ENCODE results near the gene VSTM2B. TPM values are rescaled to one million over a fixed set of nuclear protein-coding genes. Genes with fewer than 3 reads are reported as not detected.

The VSTM2B gene
- total RNA-seq, 1 experiment from 2014 or later, result not detected

DNA sequence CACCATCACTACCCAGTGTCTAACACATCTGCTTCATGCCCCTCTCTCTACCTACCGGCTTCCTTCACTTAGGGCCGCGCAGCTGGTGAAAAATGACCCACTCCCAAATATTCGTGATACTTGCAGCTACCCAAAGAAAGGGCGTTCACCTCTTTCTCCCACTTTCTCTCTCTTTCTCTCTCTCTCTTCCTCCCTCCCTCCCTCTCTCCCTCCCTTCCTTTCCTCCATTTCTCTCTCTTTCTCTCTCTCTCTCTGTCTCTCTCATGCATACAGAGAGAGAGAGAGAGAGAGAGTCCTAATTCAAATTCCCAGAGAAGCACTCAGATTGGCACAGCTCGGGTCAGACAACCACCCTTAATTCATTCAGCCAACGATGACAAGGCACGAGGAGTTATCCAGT lies 52.6 kb downstream of the VSTM2B start:
- H3K9me3 ChIP-seq (replicated peaks), result 0 out of 2 replicates have a peak, but pooled peaks cover 2% of the 10 kb centered on the region
- peaks cover 16% of the 10 kb centered on the region; the same call in 1 of the 2 replicates for H3K4me1 ChIP-seq
- no peak for DNase-seq
- H3K4me3 ChIP-seq, result no peak overlapping the region
- peaks cover 31% of the 10 kb centered on the region for H3K27me3 ChIP-seq
- H3K27ac ChIP-seq, result no peak overlapping the region
- H3K36me3 ChIP-seq, result no peaks in the 10 kb centered on the region

DNA sequence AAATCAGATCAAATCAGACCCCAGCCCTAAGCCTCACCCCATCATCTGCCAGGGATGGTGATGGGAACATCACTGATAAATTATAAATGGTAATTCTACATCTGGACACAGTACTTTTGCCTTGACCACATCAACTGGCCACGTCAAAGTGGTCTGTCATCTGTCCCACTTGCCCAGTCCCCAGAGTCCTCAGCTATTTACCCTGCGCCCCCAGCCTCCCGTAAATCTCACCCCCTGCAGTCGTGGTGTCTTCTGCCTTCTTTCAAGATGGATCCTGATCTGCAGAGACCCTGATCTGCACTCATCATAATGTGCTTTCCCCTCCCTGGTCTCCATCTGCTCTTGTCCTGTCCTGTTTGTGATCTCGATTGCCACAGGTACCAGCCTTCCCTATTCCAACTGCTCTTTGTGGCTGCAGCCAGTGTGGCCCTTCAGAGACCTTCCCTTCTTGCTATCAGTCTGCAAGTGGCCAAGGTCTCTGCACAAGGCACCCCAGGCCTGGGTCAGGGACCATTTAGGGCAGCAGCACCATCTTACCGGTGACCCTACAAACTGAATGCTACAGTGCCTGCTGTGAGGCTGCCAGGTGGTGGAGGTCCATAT lies 53.6 kb downstream of the VSTM2B start:
- Histone ChIP-seq H3K4me3 (no peak overlapping the region), H3K9me3 (replicated peaks) (0 out of 2 replicates have a peak, but pooled peaks cover 2% of the 10 kb centered on the region), H3K27me3 (peaks cover 21% of the 10 kb centered on the region), H3K4me1 (peaks cover 20% of the 10 kb centered on the region; the same call in 1 of the 2 replicates), H3K36me3 (no peaks in the 10 kb centered on the region), H3K27ac (no peak overlapping the region)
- DNase-seq, result no peak

DNA sequence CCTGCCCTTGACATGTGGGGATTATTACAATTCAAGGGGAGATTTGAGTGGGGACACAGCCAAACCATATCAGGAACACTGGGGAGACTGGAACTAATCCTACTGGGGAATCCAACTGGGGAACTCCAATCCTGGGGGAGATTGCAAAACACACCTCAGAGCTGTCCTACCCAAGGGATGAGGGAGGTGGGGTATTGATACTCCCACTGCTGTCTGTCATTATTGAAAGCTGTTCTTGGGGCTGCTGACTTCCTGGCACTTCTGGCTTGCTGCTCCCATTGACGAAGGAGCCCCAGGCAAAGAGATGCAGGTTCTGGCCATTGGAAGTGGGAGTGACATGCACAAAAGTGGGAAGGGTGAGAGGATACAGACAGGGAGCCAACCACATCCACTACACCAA lies 55.6 kb downstream of the VSTM2B start:
- H3K4me3 ChIP-seq, result no peak overlapping the region
- 0 out of 2 replicates have a peak, but pooled peaks cover 2% of the 10 kb centered on the region for H3K9me3 ChIP-seq (replicated peaks)
- no peak overlapping the region for H3K27ac ChIP-seq
- H3K36me3 ChIP-seq, result no peaks in the 10 kb centered on the region
- peaks cover 15% of the 10 kb centered on the region for H3K27me3 ChIP-seq
- DNase-seq, result no peak
- H3K4me1 ChIP-seq, result peaks cover 16% of the 10 kb centered on the region; the same call in 1 of the 2 replicates

DNA sequence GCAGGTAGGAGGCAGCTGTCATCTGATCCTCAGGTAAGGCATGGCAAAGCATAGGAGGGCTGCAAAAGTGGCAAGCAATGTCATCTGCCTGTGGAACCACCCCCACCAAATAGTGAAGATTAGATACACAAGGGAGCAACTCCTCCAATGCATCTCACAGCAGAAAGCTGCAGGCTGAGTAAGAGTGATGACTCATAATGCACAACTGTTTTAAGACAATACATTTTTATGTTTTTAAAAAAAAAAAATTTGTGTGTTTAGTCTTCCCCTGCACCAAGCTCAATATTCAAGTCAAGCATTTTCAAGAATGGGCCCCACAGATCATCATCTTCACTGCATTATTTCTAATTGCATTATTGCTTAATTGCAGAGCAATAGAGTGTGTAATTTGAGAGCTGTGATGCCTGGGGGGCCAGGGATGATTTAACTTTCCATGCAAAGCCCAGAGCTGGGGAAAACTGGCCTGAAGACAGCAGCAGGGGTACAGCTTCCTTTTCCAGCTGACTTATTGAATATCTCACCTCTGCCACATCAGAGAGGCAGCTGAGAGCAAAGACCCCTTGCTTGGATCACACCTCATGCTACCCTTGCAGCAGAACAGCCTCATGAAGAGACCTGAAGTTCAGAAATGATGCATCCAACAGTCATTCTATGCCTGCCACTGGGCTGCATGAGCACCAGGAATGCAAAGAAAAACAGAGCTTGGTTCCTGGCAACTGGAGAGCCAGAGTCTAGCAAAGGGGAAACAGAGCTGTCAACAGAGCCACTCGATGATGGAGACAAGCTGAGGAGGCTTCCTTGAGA lies 57.6 kb downstream of the VSTM2B start:
- Histone ChIP-seq H3K9me3 (replicated peaks) (0 out of 2 replicates have a peak, but pooled peaks cover 5% of the 10 kb centered on the region), H3K36me3 (no peaks in the 10 kb centered on the region), H3K4me3 (no peak overlapping the region), H3K27ac (no peak overlapping the region), H3K27me3 (peaks cover under 1% of the 10 kb centered on the region; the same call in 1 of the 2 replicates), H3K4me1 (peaks cover 7% of the 10 kb centered on the region; the same call in 1 of the 2 replicates)
- DNase-seq, result no peak

DNA sequence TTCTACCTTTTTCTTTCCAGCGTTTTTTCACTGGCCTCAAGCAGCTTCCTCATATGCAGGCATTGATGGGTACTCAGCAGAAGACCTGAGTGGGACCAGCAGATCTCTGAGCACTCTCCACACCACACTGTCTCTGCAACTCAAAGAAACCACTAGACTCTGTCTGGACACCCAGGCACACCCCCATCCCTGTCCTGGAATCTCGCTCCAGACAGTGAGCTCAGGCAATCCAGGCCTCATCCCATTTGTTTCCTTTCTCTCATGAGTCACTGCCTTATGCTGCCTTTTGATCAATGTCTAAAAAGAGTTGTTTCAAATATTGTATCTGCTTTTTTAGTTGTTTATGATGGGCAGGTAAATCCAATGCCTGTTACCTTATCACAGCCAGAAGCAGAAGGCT lies 60.6 kb downstream of the VSTM2B start:
- Histone ChIP-seq H3K27ac (no peak overlapping the region), H3K36me3 (no peaks in the 10 kb centered on the region), H3K4me3 (no peak overlapping the region), H3K27me3 (no peaks in the 10 kb centered on the region), H3K4me1 (peaks cover 7% of the 10 kb centered on the region; the same call in 1 of the 2 replicates), H3K9me3 (replicated peaks) (0 out of 2 replicates have a peak, but pooled peaks cover 3% of the 10 kb centered on the region)
- no peak for DNase-seq

DNA sequence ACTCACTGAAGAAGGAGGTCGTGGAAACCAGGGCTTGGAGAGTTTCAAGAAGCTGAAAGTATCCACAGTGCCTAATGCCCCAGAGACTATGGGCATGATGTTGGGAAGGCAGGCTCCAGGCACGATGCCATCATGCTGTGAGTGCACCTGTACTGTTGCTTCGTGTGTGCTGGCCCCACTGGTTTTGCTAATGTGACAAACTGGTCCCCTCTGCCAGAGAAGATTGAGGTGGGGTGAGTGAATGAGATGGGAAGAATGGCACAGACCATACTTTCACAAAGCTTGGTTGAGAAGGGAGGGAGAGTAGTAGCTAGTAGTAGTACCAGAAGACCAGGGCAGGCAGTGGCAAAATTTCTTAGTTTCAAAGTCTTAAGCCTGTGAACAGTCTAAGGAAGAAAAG lies 61.3 kb downstream of the VSTM2B start:
- no peaks in the 10 kb centered on the region for H3K36me3 ChIP-seq
- no peak for DNase-seq
- no peaks in the 10 kb centered on the region for H3K27me3 ChIP-seq
- no peak overlapping the region for H3K27ac ChIP-seq
- 0 out of 2 replicates have a peak, but pooled peaks cover 3% of the 10 kb centered on the region for H3K9me3 ChIP-seq (replicated peaks)
- peaks cover 7% of the 10 kb centered on the region; the same call in 1 of the 2 replicates for H3K4me1 ChIP-seq
- no peak overlapping the region for H3K4me3 ChIP-seq

DNA sequence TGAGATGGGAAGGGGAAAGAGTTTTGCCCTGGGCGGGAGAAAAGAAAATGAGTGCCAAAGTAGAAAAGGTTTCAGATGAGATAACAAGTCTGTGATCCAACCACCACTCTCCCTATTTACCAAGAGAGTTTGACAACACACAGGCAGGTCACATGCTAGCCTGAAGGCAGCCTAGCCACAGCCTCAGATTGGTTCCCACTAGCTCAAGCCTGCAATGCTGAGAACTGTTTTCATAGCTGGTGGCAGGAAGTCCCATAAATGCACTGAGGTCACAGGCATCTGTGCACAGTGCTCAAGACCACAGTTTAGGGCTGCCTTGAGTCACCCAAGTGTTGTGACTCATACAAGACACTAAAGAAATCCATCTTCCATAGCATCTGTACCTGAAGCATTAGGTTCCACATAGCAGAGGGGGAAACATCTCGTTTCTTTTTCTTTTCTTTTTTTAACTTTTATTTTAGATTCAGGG lies 61.8 kb downstream of the VSTM2B start:
- H3K4me3 ChIP-seq, result no peak overlapping the region
- H3K9me3 ChIP-seq (replicated peaks), result 0 out of 2 replicates have a peak, but pooled peaks cover 3% of the 10 kb centered on the region
- H3K27ac ChIP-seq, result no peak overlapping the region
- H3K36me3 ChIP-seq, result no peaks in the 10 kb centered on the region
- no peak for DNase-seq
- peaks cover 7% of the 10 kb centered on the region; the same call in 1 of the 2 replicates for H3K4me1 ChIP-seq
- H3K27me3 ChIP-seq, result no peaks in the 10 kb centered on the region

DNA sequence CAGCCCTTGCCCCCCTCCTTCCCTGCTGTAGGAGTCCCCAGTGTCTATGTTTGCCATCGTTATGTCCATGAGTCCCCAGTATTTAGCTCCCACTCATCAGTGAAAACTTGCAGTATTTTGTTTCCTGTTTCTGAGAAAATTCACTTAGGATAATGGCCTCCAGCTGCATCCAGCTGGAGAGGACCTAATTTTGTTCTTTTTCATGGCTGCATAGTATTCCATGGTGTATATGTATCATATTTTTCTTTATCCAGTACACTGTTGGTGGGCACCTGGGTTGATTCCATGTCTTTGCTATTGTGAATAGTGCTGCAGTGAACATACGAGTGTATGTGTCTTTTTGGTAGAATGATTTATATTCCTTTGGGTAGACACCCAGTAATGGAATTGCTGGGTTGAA lies 62.3 kb downstream of the VSTM2B start:
- Histone ChIP-seq H3K4me3 (no peak overlapping the region), H3K9me3 (replicated peaks) (0 out of 2 replicates have a peak, but pooled peaks cover 3% of the 10 kb centered on the region), H3K27ac (no peak overlapping the region), H3K4me1 (peaks cover 6% of the 10 kb centered on the region; the same call in 1 of the 2 replicates), H3K27me3 (no peaks in the 10 kb centered on the region), H3K36me3 (no peaks in the 10 kb centered on the region)
- no peak for DNase-seq

DNA sequence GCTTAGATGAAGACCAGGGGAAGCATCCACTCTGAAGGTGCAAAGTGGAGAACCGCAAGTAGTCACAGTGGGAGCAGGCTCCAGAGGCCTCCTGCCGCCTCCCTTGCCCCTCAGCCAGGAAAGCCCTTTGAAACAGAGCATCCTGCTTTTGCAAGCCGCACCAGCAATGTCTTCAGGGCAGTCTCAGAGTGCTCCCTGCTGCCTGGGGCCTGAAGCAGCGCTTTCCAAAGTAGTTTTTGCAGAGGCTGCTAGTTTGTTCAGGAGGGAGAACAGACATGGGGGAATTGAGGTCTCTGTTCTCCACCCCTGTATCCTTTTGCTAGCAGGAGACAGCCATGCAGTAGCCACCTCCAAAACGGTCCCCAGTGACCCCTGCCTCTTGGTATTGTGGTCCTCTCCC lies 64.5 kb downstream of the VSTM2B start:
- Histone ChIP-seq H3K27ac (no peak overlapping the region), H3K36me3 (no peaks in the 10 kb centered on the region), H3K9me3 (replicated peaks) (0 out of 2 replicates have a peak, but pooled peaks cover 3% of the 10 kb centered on the region), H3K4me3 (no peak overlapping the region), H3K4me1 (no peaks in the 10 kb centered on the region), H3K27me3 (peaks cover 5% of the 10 kb centered on the region)
- DNase-seq, result no peak

DNA sequence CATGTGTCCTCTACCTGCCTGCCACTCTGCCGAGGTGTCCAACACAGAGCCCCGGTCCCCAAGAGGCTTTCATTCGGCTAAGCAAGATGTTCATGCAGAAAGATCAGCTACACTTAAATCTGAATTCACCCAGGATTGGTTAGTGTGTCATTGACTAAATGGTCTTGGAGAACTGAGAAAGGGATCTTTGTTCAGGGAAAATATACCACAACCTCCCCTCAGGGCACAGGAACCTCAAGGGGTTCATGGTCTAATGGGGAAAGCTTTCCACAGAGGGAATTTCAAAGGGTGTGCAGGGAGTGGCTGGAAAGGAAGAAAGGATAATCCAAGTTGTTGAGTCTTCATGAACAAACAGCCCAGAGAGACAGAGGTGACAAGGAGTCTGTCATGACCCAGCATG lies 65.9 kb downstream of the VSTM2B start:
- no peak for DNase-seq
- Histone ChIP-seq H3K4me1 (peaks cover 8% of the 10 kb centered on the region), H3K4me3 (no peak overlapping the region), H3K9me3 (replicated peaks) (0 out of 2 replicates have a peak, but pooled peaks cover 3% of the 10 kb centered on the region), H3K27ac (no peak overlapping the region), H3K36me3 (no peaks in the 10 kb centered on the region), H3K27me3 (peaks cover 7% of the 10 kb centered on the region)

DNA sequence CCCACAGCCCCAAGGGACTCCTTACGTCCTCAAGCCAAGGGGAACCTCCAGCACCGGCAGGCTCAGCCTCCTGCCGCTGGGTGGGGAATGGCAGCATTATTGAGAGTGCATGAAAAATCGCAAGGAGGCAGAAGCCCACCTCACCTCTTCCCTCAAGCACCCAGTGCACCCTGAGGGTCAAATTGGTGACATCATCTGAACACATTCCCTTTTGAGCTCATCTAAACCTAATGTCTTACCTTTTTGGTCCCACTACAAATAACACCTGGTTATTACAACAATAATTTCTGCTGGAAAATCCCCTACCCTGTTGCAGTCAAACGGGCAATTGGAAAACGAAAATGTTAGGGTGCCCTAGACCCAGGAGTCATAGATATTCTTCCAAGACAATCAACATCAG lies 68.1 kb downstream of the VSTM2B start:
- H3K27ac ChIP-seq, result no peak overlapping the region
- H3K4me1 ChIP-seq, result peaks cover 10% of the 10 kb centered on the region
- DNase-seq, result no peak
- H3K4me3 ChIP-seq, result no peak overlapping the region
- no peaks in the 10 kb centered on the region for H3K36me3 ChIP-seq
- peaks cover 15% of the 10 kb centered on the region for H3K27me3 ChIP-seq
- H3K9me3 ChIP-seq (replicated peaks), result no peaks in the 10 kb centered on the region

DNA sequence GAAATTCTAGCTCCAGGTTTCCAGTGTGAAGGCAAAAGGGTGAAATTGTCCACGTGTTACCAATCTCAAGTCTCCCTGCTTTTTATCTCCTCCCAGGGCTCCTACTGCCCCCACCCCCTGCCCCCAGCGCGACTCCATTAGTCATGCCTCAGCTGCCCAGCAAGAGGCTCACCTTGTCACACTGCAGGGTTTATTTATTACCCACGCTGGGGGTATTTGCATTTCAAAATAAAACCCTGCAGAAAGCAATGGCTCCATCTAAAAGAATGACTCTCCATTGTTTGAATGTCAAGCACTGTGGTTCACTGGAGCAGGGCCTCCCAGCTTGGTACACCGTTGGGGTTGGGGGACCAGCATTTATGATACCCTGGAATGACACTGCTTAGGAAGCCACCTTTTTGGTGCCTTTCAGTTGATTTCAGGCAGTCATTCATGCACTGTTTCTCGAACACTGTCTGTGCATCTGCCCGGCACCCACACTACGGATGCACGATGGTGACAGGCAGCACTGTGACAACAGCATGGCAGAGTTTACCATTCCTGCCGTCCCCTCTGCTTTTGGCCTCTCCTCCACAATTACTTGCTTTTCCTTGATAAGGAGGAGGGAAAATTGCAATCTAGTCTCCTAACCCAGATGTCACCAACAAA lies 70.4 kb downstream of the VSTM2B start:
- Histone ChIP-seq H3K27ac (no peak overlapping the region), H3K27me3 (peaks cover 24% of the 10 kb centered on the region), H3K9me3 (replicated peaks) (no peaks in the 10 kb centered on the region), H3K36me3 (no peaks in the 10 kb centered on the region), H3K4me3 (no peak overlapping the region), H3K4me1 (peaks cover 10% of the 10 kb centered on the region)
- DNase-seq, result peak in 1 of 2 experiments; percentile 19

DNA sequence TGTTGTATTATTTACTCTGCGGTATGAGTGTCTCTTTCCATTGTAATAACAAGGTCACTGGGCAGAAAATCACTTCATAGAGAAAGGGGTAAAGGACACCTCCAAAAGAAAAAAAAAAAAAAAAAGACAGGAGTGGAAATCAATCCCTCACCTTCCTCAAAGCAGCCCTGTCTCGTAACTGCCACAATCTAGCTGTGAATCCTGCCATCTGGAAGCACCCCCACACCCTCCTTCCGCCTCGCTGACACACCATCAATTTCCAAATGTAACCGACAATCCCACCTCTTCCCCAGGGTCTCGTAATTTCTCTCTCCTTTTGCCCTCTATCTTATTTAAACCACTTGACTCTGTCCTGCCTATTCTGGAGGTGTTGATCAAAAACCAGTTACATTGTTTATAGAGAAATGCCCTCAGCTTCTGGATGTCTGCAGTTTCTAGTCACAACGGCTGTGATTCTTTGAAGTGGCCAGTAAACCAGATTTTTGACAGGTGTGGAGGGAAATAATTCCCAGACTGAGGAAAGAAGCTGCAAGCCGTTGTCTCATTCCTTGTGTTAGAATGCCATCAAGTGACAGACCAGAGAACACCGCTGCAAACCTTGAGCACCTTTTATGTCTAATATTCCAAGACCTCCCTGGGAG lies 71.2 kb downstream of the VSTM2B start:
- Histone ChIP-seq H3K27me3 (peaks cover 24% of the 10 kb centered on the region), H3K27ac (no peak overlapping the region), H3K4me1 (peaks cover 10% of the 10 kb centered on the region), H3K4me3 (no peak overlapping the region), H3K9me3 (replicated peaks) (no peaks in the 10 kb centered on the region), H3K36me3 (no peaks in the 10 kb centered on the region)
- peak; percentile 36 to 75 for DNase-seq

DNA sequence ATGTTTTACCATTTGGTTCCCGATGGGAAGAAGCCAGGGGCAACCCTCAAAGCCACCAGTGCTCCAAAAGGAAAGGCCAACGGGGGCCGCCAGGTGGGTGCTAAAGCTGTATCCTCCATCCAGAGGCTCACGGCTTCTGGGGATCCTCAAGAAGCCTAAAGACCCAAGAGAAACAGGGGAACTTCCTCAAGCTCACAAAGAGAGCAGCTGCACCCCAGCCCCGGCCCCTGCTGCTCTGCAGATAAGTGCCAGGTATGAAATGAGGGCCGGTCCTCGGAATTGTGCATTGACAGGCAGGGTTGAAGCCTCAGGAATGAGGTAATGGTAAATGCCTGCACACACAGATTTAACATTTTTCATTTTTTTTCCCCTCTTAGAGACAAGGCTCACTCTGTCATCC lies 72.2 kb downstream of the VSTM2B start:
- no peak overlapping the region for H3K27ac ChIP-seq
- no peak overlapping the region for H3K4me3 ChIP-seq
- H3K9me3 ChIP-seq (replicated peaks), result no peaks in the 10 kb centered on the region
- H3K27me3 ChIP-seq, result peaks cover 24% of the 10 kb centered on the region
- peaks cover 10% of the 10 kb centered on the region for H3K4me1 ChIP-seq
- no peak for DNase-seq
- H3K36me3 ChIP-seq, result no peaks in the 10 kb centered on the region
